GM19239 (cell line): ENCODE results near the gene TANC2.
"Not testable (repeated sequence)": the region's sequence is repeated elsewhere in the genome, so short reads cannot be mapped to it uniquely, and the experiment has no call there.

Source experiments
- DNase-seq: peaks from one replicate; pipeline ENCODE4 v3.0.0; 2011; ENCODE audit warnings: low spot score; ENCODE audit not compliant: insufficient read length
- FAIRE-seq: peaks from 2 replicates; lab custom pipeline; 2011; peaks lifted over from hg19 to GRCh38; lab: Jason Lieb, UNC

The TANC2 gene

DNA sequence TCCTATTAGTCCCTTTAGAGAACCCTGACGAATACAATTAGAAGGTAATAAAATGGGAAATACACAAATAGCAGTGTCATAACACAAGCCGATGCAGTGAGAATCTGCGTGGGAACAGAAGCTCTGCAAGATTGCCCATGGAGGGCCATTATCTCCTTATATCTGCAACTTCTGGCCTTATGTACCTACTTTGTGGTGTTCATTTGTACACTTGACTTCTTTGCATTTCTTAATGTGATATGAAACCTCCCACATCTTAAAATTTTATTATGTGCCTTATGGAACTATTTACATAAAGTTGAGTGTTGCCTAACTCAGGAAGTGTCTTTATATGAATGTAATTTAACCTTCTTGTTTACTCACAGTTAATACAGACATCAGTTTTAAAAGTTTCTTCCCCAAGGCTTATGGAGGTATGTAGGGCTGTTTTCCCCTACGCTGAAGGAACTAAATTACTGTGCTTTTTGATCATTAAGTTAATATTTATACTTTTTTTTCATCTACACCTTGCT is 10.1 kb upstream of the TANC2 start:
- FAIRE-seq: no peak
- no peak for DNase-seq

DNA sequence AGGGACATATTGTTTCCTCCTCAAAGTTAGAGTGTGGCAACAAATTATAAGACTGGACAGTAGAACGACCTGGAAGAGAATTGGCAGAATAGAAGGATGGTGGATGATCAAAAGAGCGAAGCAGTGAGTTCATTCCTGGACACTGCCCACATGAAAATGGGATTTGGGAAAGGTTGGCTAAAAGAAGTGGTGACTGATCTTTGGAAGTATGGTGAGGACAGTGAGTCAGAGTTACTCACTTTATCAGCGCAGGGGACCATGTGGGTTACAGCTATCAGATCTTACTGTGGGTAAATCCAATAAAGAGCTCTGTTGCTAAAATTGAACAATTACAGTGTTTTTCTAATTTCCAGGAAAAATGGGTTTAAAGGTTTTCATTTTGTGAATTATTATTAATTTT is 2.7 kb upstream of the TANC2 start:
- DNase-seq (no peak), FAIRE-seq (no peak)

DNA sequence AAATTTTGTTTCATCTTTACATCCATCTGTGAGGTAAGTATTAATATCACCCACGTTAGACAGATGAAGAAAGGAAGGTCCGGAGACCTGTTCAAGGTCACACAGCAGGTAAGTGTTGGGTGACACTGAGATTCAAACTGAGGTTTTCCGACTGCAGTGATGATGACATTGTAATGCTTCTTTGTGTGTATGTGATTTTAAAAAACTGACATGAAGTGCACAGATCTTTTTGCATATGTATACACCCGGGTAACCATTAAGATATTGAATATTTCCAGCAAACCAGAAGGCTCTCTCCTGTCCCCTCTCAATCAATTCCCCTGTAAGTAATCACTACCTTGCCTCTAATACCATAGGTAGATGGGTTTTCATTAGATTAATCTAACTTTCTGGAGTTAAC is 1.5 kb upstream of the TANC2 start:
- FAIRE-seq (no peak), DNase-seq (no peak)

DNA sequence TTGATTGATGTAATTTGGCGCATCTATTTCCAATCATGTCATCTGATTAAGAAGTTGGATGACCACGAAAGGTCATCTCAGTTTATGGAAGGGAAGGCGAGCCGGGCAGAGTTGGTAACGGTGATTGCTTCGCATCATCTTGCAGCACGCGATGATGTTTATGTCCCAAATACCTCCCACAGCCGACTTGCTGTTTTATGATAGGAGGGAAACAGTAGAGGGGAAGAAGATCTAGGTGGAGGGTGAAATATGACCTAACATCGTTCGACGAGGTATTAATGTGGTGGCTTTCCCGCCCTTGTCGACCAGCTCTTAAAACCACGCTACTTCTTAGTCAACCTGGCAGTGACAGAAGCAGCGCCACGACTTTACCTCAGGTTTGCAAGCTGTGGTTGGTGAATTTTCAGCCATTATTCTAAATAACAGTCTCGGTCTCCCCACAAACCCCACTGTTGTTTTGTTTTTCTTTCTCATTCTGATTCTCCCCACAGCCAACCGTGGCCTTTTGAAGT is 805 bp upstream of the TANC2 start:
- FAIRE-seq: no peak

DNA sequence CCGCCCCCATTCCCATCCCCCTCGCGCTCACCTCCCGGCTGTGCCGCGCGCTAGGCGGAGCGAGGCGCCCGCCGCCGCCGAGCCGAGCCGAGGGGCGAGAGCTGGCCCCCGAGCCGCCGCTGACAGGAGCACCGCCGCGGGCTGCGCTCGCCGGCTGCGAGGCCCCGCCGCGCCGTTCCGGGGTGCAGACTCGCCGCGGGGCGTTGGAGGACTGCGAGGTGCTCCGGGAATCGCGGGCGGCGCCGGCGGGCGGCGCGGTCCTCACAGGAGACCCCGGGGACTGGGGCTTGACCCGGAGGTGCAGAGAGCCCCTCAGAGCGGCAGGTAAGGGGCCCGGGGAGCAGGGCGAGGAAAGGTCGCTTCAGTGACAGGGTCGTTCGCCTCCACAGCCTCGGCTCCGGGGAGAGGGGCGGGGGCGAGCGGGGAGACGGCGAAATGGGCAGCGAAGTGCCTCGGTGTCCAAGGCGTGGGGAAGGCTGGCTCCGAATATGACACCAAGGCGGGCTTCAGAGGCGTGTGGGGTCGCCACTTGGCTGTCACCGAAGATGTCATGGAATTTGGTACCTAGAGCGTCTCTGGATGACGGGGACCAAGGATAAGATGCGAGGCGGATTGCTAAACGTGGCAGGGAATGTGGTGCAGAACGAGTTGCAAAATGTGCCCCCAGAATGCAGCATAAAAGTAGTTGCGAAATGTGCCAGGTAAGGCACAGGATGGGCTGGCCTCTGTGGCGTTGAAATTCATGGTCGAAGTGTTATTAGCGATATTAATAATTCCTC is 580 bp downstream of the TANC2 start:
- DNase-seq (peak; percentile 13), FAIRE-seq (no peak)

More for the DNA sequence above, 805 bp upstream of the TANC2 start:
- no peak for DNase-seq

DNA sequence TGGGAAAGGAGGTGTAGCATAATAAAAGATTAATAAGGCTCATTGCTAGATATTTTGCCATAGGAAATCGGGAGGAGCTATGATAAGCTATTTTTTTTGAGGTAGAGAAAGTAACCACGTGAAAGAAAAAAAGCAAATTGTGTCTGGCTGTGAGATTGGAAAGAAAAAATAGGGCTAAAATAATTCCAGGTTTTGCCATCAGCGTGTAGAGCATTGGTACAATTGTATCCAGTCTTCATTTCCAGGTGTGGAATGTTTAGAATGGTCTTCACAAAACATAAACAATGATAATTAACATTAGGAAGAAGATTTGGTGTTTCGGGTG is 1.1 kb downstream of the TANC2 start:
- FAIRE-seq: no peak

DNA sequence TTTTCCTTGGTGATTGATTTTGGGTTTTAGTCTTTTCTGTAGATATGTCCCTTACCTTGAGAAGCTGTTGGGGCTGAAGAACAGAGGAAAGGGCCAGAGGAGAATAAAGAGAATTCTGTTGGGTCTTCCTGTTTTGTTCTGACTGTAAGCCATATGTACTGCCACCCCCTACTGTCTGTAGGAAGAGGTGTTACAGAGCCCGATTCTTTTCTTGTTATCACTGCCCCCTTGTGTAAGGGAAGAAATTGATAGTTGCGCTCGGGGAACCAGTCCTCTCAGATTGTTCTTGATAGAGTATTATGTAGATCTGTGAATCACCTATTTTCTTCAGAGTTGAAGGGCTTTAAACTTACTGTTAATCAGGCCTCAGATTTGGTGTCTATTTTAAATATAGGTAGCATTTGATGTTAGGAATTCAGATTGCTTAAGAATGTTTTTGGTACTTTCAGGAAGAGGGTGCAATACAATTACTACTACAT is 2.4 kb downstream of the TANC2 start:
- DNase-seq: peak; percentile 75
- peak; percentile 92 for FAIRE-seq

More for the DNA sequence above, 1.1 kb downstream of the TANC2 start:
- DNase-seq: no peak

DNA sequence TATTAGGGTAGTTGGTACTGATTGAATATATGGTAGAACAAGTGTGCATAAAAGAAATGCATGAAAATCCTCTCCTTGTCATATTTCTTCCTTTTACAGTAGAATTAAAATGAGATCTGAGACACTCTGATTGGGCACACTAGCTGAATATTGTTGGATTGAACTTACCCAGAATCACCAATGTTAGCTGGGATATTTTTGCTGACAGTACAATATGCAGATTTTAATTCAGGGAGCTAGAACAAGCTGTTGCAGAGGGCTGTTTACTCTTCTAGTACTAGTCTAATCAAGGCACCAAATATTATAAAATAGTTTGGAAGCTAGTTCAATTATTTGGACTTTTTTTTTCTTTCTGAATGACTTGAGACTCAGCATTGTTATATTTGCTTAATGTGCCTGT is 4.6 kb downstream of the TANC2 start:
- FAIRE-seq (no peak), DNase-seq (no peak)

DNA sequence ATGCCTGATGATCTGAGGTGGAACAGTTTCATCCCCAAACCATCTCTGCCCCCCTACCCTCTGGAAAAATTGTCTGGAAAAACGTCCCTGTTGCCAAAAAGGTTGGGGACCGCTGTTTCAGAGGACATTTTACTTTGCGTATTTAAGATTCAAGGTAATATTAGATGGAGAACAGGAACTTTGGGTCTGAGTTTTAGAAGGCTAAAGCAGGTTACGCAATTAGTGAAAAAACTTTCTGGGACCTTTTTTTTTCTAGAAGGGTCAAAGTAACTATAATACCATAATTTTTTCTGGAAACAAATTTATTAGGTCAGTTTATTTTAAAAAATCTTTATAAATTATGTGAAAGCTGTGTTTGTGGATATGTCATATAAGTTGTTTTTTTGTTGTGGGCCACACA is 5.8 kb downstream of the TANC2 start:
- FAIRE-seq: no peak
- DNase-seq: no peak

DNA sequence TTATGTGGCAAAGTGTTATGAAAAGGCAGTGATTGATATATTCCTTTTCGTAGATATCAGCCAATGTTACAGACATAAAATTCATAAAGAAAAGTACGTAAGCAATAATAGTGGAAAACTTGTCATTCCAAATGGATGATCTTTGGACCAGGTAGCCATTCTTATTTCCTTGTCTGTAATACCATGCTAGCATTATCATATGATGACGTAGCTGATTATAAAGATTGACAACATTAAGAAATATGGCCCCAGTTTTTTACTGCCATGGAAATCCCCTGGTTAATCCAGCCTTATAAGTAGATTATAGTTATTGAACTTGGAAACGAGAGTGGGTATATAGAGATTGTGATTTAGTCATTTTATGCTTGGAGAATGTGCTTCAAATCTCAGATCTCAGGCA is 8.8 kb downstream of the TANC2 start:
- DNase-seq (no peak), FAIRE-seq (no peak)

DNA sequence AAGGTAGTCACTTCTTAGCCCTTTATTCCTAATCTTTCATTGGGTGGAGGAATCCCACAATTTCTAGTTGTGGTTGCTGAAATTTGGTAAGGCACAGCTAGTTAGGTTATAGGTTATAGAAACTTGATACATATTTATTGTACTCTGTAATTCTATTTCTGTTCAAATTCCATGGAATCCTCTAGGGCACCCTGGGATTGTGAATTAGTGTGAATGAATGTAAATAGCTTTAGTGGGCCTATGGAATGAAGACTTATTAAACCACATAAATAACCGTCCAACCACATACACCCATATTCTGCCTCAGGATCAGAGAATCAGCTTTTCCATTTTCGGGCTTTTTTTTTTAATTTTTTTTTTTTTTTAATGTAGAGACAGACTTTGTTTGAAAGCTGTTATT is 9.2 kb downstream of the TANC2 start:
- FAIRE-seq: no peak
- DNase-seq: no peak

DNA sequence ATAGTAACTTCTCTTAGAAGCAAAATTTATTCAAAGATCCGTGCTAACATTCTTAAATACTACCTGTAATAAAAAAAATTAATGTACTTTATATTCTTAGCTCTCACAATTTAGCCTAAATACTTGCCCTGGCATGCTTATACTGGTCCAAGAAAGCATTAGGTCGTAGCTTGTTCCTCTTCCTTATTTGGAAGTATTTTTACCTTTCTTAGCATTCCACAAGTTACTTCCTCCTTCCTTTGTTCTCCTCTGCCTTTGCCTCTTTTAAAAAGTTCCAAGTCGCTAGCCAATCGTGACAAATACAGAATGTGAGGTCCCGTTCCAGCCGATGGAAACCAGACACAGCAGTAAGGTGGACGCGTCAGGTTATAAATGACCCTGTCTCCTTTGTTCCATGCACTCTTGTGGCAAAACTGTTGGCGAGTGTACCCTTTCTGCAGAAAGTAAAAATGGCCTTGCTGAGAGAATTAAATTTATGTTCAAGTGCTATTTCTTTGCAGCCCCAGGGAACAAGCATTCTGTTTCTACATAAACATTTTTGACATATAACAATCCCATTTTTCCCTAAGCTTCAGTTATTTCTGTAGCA is 10.7 kb downstream of the TANC2 start:
- FAIRE-seq, DNase-seq: not testable (repeated sequence)

DNA sequence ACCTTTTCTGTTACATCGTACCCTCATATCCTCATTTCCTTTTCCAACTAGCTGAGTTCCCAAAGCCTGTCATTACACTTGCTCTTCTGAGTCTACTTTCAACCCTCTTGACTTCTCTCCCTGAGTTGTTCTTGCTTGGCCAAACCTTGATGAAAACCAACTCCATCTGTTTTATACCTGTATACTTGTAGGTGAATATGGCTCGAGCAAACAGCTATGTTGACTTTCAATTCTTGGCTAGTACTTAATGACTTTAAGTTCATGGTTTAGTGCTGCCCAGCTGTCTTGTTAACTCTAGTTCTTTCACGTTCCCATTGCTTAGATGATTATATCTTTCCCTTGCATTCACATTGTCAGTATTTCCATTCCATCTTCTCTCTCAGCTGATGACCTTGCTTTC is 14.8 kb downstream of the TANC2 start:
- no peak for FAIRE-seq
- DNase-seq: no peak

DNA sequence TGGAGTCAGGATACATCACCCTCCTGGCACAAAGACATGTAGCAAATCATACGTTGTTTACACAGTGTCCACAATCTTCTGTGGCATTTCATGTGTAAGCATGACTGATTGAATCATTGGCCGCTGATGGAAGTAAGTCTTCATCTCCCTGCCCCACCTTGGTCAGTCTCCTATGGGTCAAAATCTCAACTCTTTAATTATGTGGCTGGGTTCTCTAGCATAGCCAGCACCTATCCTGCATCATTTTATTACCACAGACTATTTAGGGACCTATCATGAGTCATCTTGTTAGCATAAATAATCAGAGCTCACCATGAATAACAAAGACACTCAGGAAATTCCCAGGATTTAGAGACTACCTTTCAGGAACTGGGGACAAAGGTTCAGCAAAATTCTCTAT is 15.9 kb downstream of the TANC2 start:
- DNase-seq: no peak
- FAIRE-seq: no peak

DNA sequence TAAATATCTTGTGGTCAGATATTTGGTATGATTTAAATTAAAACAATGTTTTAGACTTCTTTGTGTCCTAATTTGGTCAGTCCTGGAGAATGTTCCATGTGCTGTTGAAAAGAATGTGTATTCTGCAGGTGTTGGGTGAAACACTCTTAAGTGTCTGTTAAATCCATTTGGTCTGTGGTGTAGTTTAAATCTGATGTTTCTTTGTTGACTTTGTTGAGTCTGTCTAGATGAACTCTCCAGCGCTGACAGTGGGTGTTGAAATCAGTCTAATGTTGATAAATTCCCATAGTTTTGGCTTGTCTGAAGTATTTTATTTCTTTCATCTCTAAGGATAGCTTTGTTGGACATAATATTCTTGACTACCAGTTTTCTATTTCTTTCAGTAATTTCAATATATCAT is 18.8 kb downstream of the TANC2 start:
- no peak for FAIRE-seq
- no peak for DNase-seq

DNA sequence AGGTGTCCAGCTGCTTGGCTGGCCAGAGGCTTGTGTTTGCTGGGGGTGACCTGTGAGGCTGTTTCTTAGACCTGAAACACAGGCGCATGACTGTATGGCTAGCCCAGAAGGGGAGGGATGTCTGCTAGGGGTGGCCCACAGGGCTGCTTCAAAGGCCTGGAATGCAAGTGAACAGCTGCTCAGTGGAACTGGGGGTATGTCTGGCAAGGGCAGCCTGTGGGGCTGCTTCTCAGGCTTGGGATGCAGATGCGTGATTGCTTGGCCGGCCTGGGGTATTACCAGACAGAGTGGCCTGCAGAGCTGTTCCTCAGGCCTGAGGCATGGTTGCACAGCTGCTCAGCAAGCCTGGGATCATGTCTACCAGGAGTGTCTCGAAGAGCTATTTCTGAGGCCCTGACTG is 20.5 kb downstream of the TANC2 start:
- FAIRE-seq: no peak
- no peak for DNase-seq

DNA sequence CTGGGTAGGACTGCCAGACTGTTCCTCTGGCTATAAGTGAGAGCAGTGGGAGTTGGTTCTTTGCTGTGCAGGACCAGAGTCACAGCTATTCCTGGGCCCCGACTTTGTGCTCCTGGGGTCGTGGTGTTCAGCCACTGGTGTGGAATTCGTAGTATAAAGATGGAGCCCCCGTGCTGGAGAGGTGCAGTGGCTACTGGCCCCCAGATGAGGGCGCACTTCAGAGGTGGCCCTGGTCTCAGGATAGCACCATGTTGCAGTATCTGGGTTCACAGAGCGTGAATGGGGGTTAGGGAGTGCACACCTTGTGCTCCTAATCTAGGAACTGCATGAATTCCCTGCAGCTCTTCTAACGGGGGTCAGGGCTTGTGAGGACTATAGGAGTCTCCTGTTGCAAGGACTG is 21.1 kb downstream of the TANC2 start:
- DNase-seq: no peak
- no peak for FAIRE-seq

DNA sequence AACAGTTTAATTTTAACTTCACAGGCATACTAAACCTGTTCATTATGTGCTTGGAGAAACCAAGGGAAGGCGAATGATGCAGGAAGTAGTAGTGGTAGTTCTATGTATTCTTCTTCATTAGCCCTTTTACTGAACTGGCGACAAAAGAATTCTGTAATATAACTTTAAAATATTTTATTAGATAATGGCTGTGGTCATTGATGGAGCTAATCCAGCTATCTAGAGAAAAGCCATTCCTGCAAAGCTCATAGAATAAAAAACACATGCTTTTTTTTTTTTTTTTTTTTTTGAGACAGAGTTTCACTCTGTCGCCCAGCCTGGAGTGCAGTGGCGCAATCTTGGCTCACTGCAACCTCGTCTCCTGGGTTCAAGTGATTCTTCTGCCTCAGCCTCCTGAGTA is 23.5 kb downstream of the TANC2 start:
- DNase-seq (no peak), FAIRE-seq (no peak)

DNA sequence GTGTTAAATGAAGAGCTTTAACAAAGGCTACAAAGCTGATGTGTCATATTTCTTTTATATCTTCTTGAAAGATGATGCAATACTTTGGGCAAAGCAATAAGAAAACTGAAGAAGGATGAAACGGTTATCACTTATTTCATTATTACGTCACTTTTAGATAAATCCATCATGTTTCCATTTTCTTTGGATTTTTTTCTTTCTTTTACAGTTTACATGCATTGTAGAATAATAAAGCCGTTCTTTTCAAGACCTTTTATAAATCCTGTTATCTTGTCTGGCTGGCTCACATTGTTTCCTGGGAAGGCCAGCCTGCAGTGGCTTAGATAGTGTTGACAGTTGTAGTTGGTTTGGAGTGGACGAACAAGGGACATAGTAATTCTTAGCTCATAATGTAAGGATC is 28.9 kb downstream of the TANC2 start:
- DNase-seq (no peak), FAIRE-seq (no peak)

DNA sequence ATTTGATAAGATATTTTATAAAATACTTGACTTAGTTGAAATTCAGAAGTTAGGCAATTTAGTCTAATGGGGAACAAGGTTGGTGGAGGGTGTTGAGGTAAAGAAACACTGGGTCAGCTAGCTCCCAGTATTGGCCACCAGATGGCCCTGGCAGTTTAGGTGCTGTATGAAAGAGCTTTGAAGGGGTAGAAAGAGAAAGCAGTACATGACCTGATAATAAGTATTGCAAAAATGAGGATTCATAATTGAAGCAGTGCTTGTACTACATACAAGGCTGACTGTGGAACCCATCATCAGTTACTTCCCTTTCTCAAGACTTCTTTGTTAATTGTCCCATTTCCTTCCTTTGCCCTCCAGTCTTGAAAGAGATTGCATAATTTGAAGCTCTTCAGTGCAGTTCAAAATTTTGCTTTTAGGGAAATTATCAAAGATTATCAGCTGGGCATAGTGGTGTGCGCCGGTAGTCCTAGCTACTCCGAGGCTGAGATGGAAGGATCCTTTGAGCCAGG is 29.4 kb downstream of the TANC2 start:
- no peak for FAIRE-seq
- DNase-seq: no peak

DNA sequence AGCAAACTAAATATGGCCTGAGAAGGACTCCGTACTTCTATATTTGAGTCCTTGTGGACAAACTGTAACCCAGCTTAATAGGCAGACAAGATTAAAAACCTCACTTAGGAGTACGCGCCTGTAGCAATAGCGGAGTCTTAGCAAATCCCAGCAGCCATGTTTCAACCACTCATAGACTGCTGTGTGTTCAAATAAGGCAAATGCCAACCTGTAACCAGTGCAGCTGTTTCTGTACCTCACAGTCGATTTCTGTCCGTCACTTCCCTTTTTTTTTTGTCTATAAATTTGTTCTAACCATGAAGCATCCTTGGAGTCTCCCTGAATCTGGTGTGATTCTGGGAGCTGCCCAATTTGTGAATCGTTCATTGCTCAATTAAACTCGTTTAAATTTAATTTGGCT is 30.2 kb downstream of the TANC2 start:
- DNase-seq: no peak
- FAIRE-seq: no peak
